GM21619 (cell line): ENCODE results near the gene RELT.

ENCODE experiments used
- ATAC-seq: cut with Tn5 transposase; IDR thresholded peaks from one replicate; pipeline ENCODE4 v1.9.1; 2021; ENCODE audit not compliant: unreplicated experiment

Gene RELT

GRCh38 chr11:73347067-73347466 is 29.1 kb upstream of the RELT start:
- ATAC-seq, result no peak

- no peak for ATAC-seq
Measured at GRCh38 chr11:73348838-73349237, 27.4 kb upstream of the RELT start.

GRCh38 chr11:73349633-73350032 is 26.6 kb upstream of the RELT start:
- no peak for ATAC-seq

- ATAC-seq, result no peak
Measured at GRCh38 chr11:73350908-73351636, 25.1 kb upstream of the RELT start.

- no peak for ATAC-seq
Measured at GRCh38 chr11:73353422-73353821, 22.8 kb upstream of the RELT start.

GRCh38 chr11:73355109-73355508 is 21.1 kb upstream of the RELT start:
- ATAC-seq, result no peak

GRCh38 chr11:73356979-73357860 is 19.0 kb upstream of the RELT start:
- ATAC-seq, result no peak

GRCh38 chr11:73358071-73358470 is 18.1 kb upstream of the RELT start:
- ATAC-seq, result no peak

- ATAC-seq, result no peak
Measured at GRCh38 chr11:73359341-73359740, 16.9 kb upstream of the RELT start.

GRCh38 chr11:73359930-73360742 is 16.1 kb upstream of the RELT start:
- no peak for ATAC-seq

GRCh38 chr11:73360743-73361369 is 15.3 kb upstream of the RELT start:
- ATAC-seq, result no peak

- ATAC-seq, result no peak
Measured at GRCh38 chr11:73361953-73362776, 14.0 kb upstream of the RELT start.

GRCh38 chr11:73363147-73363546 is 13.1 kb upstream of the RELT start:
- no peak for ATAC-seq

GRCh38 chr11:73365352-73366264 is 10.6 kb upstream of the RELT start:
- ATAC-seq, result no peak

GRCh38 chr11:73366265-73366610 is 10.0 kb upstream of the RELT start:
- ATAC-seq, result no peak

- no peak for ATAC-seq
Measured at GRCh38 chr11:73366953-73367352, 9.2 kb upstream of the RELT start.

- no peak for ATAC-seq
Measured at GRCh38 chr11:73367482-73368024, 8.6 kb upstream of the RELT start.

GRCh38 chr11:73372375-73372993 is 3.7 kb upstream of the RELT start:
- no peak for ATAC-seq
